Karpas-422 (cell line): Measurements from ENCODE around the gene RAC3. TPM values are rescaled to one million over a fixed set of nuclear protein-coding genes. Genes with fewer than 3 reads are reported as not detected.

Experiments
- DNase-seq: peaks from one replicate; pipeline ENCODE4 v3.0.0-alpha.2; 2015
- H2AFZ ChIP-seq: fragments of 200-600 bp; sonication (generic); 2 replicates; pipeline ENCODE4 v1.6.1; 2014; ENCODE audit warnings: antibody characterized with exemption, low read length, mixed read lengths
- H3K27ac ChIP-seq: fragments of 200-600 bp; sonication (generic); 2 replicates; pipeline ENCODE4 v1.5.1; 2014; ENCODE audit warnings: mild to moderate bottlenecking, low read length, moderate library complexity
- H3K27me3 ChIP-seq: fragments of 200-600 bp; sonication (generic); 2 replicates; pipeline ENCODE4 v1.6.1; 2014; ENCODE audit warnings: low read length, mixed read lengths
- H3K36me3 ChIP-seq: fragments of 200-600 bp; sonication (generic); 2 replicates; pipeline ENCODE4 v1.6.1; 2014; ENCODE audit warnings: low read length, mixed read lengths; ENCODE audit not compliant: insufficient read depth
- H3K4me1 ChIP-seq: fragments of 200-600 bp; sonication (generic); 2 replicates; pipeline ENCODE4 v1.6.1; 2014; ENCODE audit warnings: mild to moderate bottlenecking, low read length, mixed read lengths
- H3K4me2 ChIP-seq: fragments of 200-600 bp; sonication (generic); 2 replicates; pipeline ENCODE4 v1.6.1; 2014; ENCODE audit warnings: low read length, low read depth, mild to moderate bottlenecking; ENCODE audit not compliant: poor library complexity, severe bottlenecking
- H3K4me3 ChIP-seq: fragments of 200-600 bp; sonication (generic); 2 replicates; pipeline ENCODE4 v1.5.1; 2014; ENCODE audit warnings: mild to moderate bottlenecking, antibody characterized with exemption, low read length, mixed read lengths
- H3K79me2 ChIP-seq: fragments of 200-600 bp; sonication (generic); 2 replicates; pipeline ENCODE4 v1.6.1; 2014; ENCODE audit warnings: mild to moderate bottlenecking, low read length, mixed read lengths
- H3K9ac ChIP-seq: fragments of 200-600 bp; sonication (generic); 2 replicates; pipeline ENCODE4 v1.6.0; 2014; ENCODE audit warnings: low read length
- H3K9me2 ChIP-seq: fragments of 200-600 bp; sonication (generic), shearing (Covaris generic); replicated peaks from 2 replicates; pipeline ENCODE4 v1.6.0; 2014; ENCODE audit warnings: mild to moderate bottlenecking, low read length, moderate library complexity; ENCODE audit not compliant: insufficient read depth
- H3K9me3 ChIP-seq: fragments of 300-700, 200-600 bp; sonication (generic); 2 replicates; pipeline ENCODE4 v1.6.1; 2014; ENCODE audit warnings: low read length, mixed read lengths
- H4K20me1 ChIP-seq: fragments of 200-600 bp; sonication (generic); 2 replicates; pipeline ENCODE4 v1.6.1; 2014; ENCODE audit warnings: mild to moderate bottlenecking, antibody characterized with exemption, low read length, low read depth; ENCODE audit not compliant: insufficient read depth
- total RNA-seq: library from RNA; depleted of rRNA; stranded (reverse); fragments of >200 nt; shearing (Covaris generic); gene quantifications from 2 replicates; pipeline ENCODE4 v1.2.3, GENCODE V29; 2014; ENCODE audit warnings: low replicate concordance

Gene RAC3
- total RNA-seq, 1 experiment from 2014 or later, result 9.7 TPM

GRCh38 chr17:82058230-82058854 is 26.9 kb downstream of the RAC3 start:
- Histone ChIP-seq H3K4me1 (peaks cover 13% of the 10 kb centered on the region), H4K20me1 (0 out of 2 replicates have a peak, but pooled peaks cover 9% of the 10 kb centered on the region), H3K27ac (no peak overlapping the region), H3K27me3 (no peaks in the 10 kb centered on the region), H3K79me2 (peaks cover 6% of the 10 kb centered on the region), H3K36me3 (no peaks in the 10 kb centered on the region), H3K9me2 (no peaks in the 10 kb centered on the region), H3K4me3 (no peak overlapping the region), H3K4me2 (no peak overlapping the region), H3K9ac (no peak overlapping the region), H2AFZ (no peak overlapping the region), H3K9me3 (no peaks in the 10 kb centered on the region)
- no peak for DNase-seq

GRCh38 chr17:82058855-82059249 is 27.4 kb downstream of the RAC3 start:
- H3K27ac ChIP-seq, result no peak overlapping the region
- peaks cover 7% of the 10 kb centered on the region for H3K79me2 ChIP-seq
- no peak overlapping the region for H2AFZ ChIP-seq
- DNase-seq, result no peak
- no peaks in the 10 kb centered on the region for H3K36me3 ChIP-seq
- H3K9me3 ChIP-seq, result no peaks in the 10 kb centered on the region
- H3K27me3 ChIP-seq, result no peaks in the 10 kb centered on the region
- H3K9ac ChIP-seq, result no peak overlapping the region
- no peak overlapping the region for H3K4me3 ChIP-seq
- no peaks in the 10 kb centered on the region for H3K9me2 ChIP-seq
- 0 out of 2 replicates have a peak, but pooled peaks cover 11% of the 10 kb centered on the region for H4K20me1 ChIP-seq
- H3K4me1 ChIP-seq, result peaks cover 12% of the 10 kb centered on the region
- no peak overlapping the region for H3K4me2 ChIP-seq

GRCh38 chr17:82059272-82060000 is 28.0 kb downstream of the RAC3 start:
- Histone ChIP-seq H3K4me2 (no peak overlapping the region), H3K4me3 (no peak overlapping the region), H3K36me3 (no peaks in the 10 kb centered on the region), H3K9me3 (no peaks in the 10 kb centered on the region), H2AFZ (no peak overlapping the region), H4K20me1 (0 out of 2 replicates have a peak, but pooled peaks cover 11% of the 10 kb centered on the region), H3K4me1 (peaks cover 18% of the 10 kb centered on the region), H3K27me3 (no peaks in the 10 kb centered on the region), H3K9me2 (no peaks in the 10 kb centered on the region), H3K9ac (no peak overlapping the region), H3K27ac (no peak overlapping the region), H3K79me2 (peaks cover 13% of the 10 kb centered on the region)
- DNase-seq, result no peak

GRCh38 chr17:82060001-82060380 is 28.5 kb downstream of the RAC3 start:
- Histone ChIP-seq H3K4me1 (peaks cover 23% of the 10 kb centered on the region), H3K36me3 (no peaks in the 10 kb centered on the region), H3K4me2 (no peak overlapping the region), H3K9me3 (no peaks in the 10 kb centered on the region), H3K79me2 (peaks cover 18% of the 10 kb centered on the region), H3K9ac (no peak overlapping the region), H4K20me1 (peaks cover 16% of the 10 kb centered on the region; the same call in 1 of the 2 replicates), H3K27ac (no peak overlapping the region), H3K9me2 (no peaks in the 10 kb centered on the region), H3K27me3 (no peaks in the 10 kb centered on the region), H2AFZ (no peak overlapping the region), H3K4me3 (no peak overlapping the region)
- no peak for DNase-seq

GRCh38 chr17:82060614-82061013 is 29.1 kb downstream of the RAC3 start:
- Histone ChIP-seq H3K27me3 (no peaks in the 10 kb centered on the region), H3K79me2 (peaks cover 23% of the 10 kb centered on the region), H3K4me3 (no peak overlapping the region), H3K9me2 (no peaks in the 10 kb centered on the region), H4K20me1 (peaks cover 16% of the 10 kb centered on the region; the same call in 1 of the 2 replicates), H3K4me1 (peaks cover 23% of the 10 kb centered on the region), H2AFZ (no peak overlapping the region), H3K27ac (no peak overlapping the region), H3K36me3 (no peaks in the 10 kb centered on the region), H3K9me3 (no peaks in the 10 kb centered on the region), H3K9ac (no peak overlapping the region), H3K4me2 (no peak overlapping the region)
- no peak for DNase-seq

GRCh38 chr17:82061047-82061925 is 29.8 kb downstream of the RAC3 start:
- no peaks in the 10 kb centered on the region for H3K27me3 ChIP-seq
- peaks cover 28% of the 10 kb centered on the region for H3K79me2 ChIP-seq
- no peak for DNase-seq
- H4K20me1 ChIP-seq, result peaks cover 12% of the 10 kb centered on the region; the same call in 1 of the 2 replicates
- no peaks in the 10 kb centered on the region for H3K9me3 ChIP-seq
- H3K36me3 ChIP-seq, result no peaks in the 10 kb centered on the region
- no peak overlapping the region for H3K4me3 ChIP-seq
- H3K9me2 ChIP-seq, result no peaks in the 10 kb centered on the region
- H3K27ac ChIP-seq, result no peak overlapping the region
- H3K4me2 ChIP-seq, result no peak overlapping the region
- H3K9ac ChIP-seq, result no peak overlapping the region
- no peak overlapping the region for H2AFZ ChIP-seq
- peaks cover 26% of the 10 kb centered on the region for H3K4me1 ChIP-seq

GRCh38 chr17:82062076-82062983 is 30.9 kb downstream of the RAC3 start:
- no peaks in the 10 kb centered on the region for H3K9me2 ChIP-seq
- no peak overlapping the region for H3K4me3 ChIP-seq
- no peak overlapping the region for H2AFZ ChIP-seq
- H3K9me3 ChIP-seq, result no peaks in the 10 kb centered on the region
- H3K27me3 ChIP-seq, result no peaks in the 10 kb centered on the region
- H3K4me2 ChIP-seq, result no peak overlapping the region
- H3K27ac ChIP-seq, result no peak overlapping the region
- H3K36me3 ChIP-seq, result no peaks in the 10 kb centered on the region
- H4K20me1 ChIP-seq, result peaks cover 12% of the 10 kb centered on the region; the same call in 1 of the 2 replicates
- H3K4me1 ChIP-seq, result peaks cover 30% of the 10 kb centered on the region
- DNase-seq, result no peak
- peaks cover 29% of the 10 kb centered on the region for H3K79me2 ChIP-seq
- H3K9ac ChIP-seq, result no peak overlapping the region
